Measurements from ENCODE around the gene ADAMTS3.

The ADAMTS3 gene

DNA sequence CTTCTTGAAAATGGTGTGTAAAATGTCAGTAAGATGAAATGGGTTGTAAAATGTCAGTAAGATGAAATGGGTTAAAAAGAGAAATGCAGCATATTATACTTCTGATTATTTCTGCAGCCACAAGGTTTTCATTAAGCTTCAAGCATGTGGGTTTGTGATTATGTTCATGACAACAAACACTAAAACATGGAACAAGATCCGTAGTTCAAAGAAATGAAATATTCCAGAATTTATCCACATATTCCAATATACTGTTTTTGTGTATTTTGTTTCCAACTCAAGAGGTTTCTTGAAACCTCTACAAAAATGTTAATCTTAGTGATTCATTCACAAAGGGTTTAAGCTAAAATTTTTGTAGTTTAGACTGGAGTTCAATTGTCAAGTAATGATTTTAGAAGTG is 84.0 kb downstream of the ADAMTS3 start:
- Histone ChIP-seq H3K4me1 (no peaks in the 10 kb centered on the region), H3K9me3 (no peaks in the 10 kb centered on the region), H3K27me3 (ENCODE audit: low read depth) (no peaks in the 10 kb centered on the region), H3K36me3 (replicated peaks) (no peaks in the 10 kb centered on the region), H3K4me3 (no peak overlapping the region)
- no peak for DNase-seq (ENCODE audit: low spot score in 2 of 2)
- in situ Hi-C loops (cut with MboI; ENCODE audit: low sequenced_read_pairs) = no loop called here

GRCh38 chr4:72473434-72473900 is 95.6 kb downstream of the ADAMTS3 start:
- DNase-seq (ENCODE audit: low spot score in 2 of 2) = no peak
- in situ Hi-C loops (cut with MboI; ENCODE audit: low sequenced_read_pairs) = loop anchor here (25.0 kb wide), 1 partner anchor 136 kb away; no protein-coding TSS in a partner anchor
- H3K4me1 ChIP-seq = no peaks in the 10 kb centered on the region
- H3K27me3 ChIP-seq (ENCODE audit: low read depth) = no peaks in the 10 kb centered on the region
- H3K36me3 ChIP-seq (replicated peaks) = no peaks in the 10 kb centered on the region
- no peak overlapping the region for H3K4me3 ChIP-seq
- no peaks in the 10 kb centered on the region for H3K9me3 ChIP-seq

DNA sequence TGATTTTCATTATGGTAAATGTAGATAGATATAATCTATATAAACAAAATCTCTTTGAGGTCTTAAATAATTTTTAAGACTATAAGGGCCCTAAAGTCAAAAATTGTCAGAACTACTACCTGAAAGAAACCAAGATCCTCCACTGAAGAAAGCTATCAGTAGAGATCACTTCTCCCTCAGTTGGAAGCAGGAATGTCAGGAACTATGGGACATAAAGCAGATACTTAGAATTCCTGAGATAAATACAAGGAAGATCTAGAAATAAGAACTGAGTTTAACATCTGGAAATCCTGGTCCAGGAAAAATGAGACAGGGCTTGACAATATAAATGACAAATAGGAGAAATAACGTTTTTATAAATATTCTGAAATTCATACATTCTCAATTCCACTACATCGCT is 97.2 kb downstream of the ADAMTS3 start:
- in situ Hi-C loops (cut with MboI; ENCODE audit: low sequenced_read_pairs) = loop anchor here (25.0 kb wide), 1 partner anchor 135 kb away; no protein-coding TSS in a partner anchor
- H3K9me3 ChIP-seq = no peaks in the 10 kb centered on the region
- no peaks in the 10 kb centered on the region for H3K4me1 ChIP-seq
- no peak for DNase-seq (ENCODE audit: low spot score in 2 of 2)
- no peak overlapping the region for H3K4me3 ChIP-seq
- no peaks in the 10 kb centered on the region for H3K36me3 ChIP-seq (replicated peaks)
- no peaks in the 10 kb centered on the region for H3K27me3 ChIP-seq (ENCODE audit: low read depth)

- in situ Hi-C loops (cut with MboI; ENCODE audit: low sequenced_read_pairs) = loop anchor here (25.0 kb wide), 1 partner anchor 132 kb away; no protein-coding TSS in a partner anchor
- Histone ChIP-seq H3K9me3 (no peaks in the 10 kb centered on the region), H3K36me3 (replicated peaks) (no peaks in the 10 kb centered on the region), H3K27me3 (ENCODE audit: low read depth) (no peaks in the 10 kb centered on the region), H3K4me1 (no peaks in the 10 kb centered on the region), H3K4me3 (no peak overlapping the region)
- DNase-seq (ENCODE audit: low spot score in 2 of 2) = peak in 1 of 2 experiments; percentile 21
Observed at GRCh38 chr4:72468904-72469502, 100.0 kb downstream of the ADAMTS3 start.

GRCh38 chr4:72467633-72468032 is 101.4 kb downstream of the ADAMTS3 start:
- no peaks in the 10 kb centered on the region for H3K36me3 ChIP-seq (replicated peaks)
- no peaks in the 10 kb centered on the region for H3K27me3 ChIP-seq (ENCODE audit: low read depth)
- in situ Hi-C loops (cut with MboI; ENCODE audit: low sequenced_read_pairs) = loop anchor here (25.0 kb wide), 1 partner anchor 130 kb away; no protein-coding TSS in a partner anchor

GRCh38 chr4:72463724-72464123 is 105.3 kb downstream of the ADAMTS3 start:
- H3K9me3 ChIP-seq = no peaks in the 10 kb centered on the region
- H3K4me3 ChIP-seq = no peak overlapping the region
- no peak for DNase-seq (ENCODE audit: low spot score in 2 of 2)
- no peaks in the 10 kb centered on the region for H3K4me1 ChIP-seq
- no peaks in the 10 kb centered on the region for H3K27me3 ChIP-seq (ENCODE audit: low read depth)
- H3K36me3 ChIP-seq (replicated peaks) = no peaks in the 10 kb centered on the region
- in situ Hi-C loops (cut with MboI; ENCODE audit: low sequenced_read_pairs) = loop anchor here (25.0 kb wide), 1 partner anchor 126 kb away; no protein-coding TSS in a partner anchor

More at GRCh38 chr4:72467633-72468032, 101.4 kb downstream of the ADAMTS3 start:
- Histone ChIP-seq H3K4me3 (no peak overlapping the region), H3K9me3 (no peaks in the 10 kb centered on the region), H3K4me1 (no peaks in the 10 kb centered on the region)
- DNase-seq (ENCODE audit: low spot score in 2 of 2) = no peak

- in situ Hi-C loops (cut with MboI; ENCODE audit: low sequenced_read_pairs) = loop anchor here (25.0 kb wide), 1 partner anchor 120 kb away; no protein-coding TSS in a partner anchor
- no peak for DNase-seq (ENCODE audit: low spot score in 2 of 2)
- Histone ChIP-seq H3K9me3 (no peaks in the 10 kb centered on the region), H3K4me3 (no peak overlapping the region), H3K4me1 (peaks cover 3% of the 10 kb centered on the region; the same call in 1 of the 2 replicates), H3K36me3 (replicated peaks) (no peaks in the 10 kb centered on the region), H3K27me3 (ENCODE audit: low read depth) (no peaks in the 10 kb centered on the region)
Observed at GRCh38 chr4:72457158-72457557, 111.9 kb downstream of the ADAMTS3 start.

DNA sequence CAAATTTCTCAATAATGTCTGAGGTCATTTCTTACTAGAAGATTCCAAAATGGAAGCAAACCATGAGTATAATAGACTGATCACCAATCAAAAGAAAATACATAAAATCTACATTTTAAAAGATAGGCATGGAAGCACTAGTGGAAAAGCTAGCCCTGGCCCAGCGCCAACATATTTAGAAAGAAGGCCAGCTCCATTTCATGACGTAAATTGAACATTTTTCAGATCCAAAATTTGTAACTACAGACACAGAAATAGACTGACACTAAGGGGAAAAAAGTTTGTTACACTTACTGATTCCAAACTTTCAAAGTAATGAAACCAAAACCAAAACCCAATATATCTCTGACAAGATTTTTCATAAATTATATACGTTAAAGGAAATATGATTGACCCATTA is 117.7 kb downstream of the ADAMTS3 start:
- H3K4me1 ChIP-seq = peaks cover under 1% of the 10 kb centered on the region; the same call in 1 of the 2 replicates
- in situ Hi-C loops (cut with MboI; ENCODE audit: low sequenced_read_pairs) = loop anchor here (25.0 kb wide), 1 partner anchor 114 kb away; no protein-coding TSS in a partner anchor
- no peaks in the 10 kb centered on the region for H3K27me3 ChIP-seq (ENCODE audit: low read depth)
- no peak overlapping the region for H3K4me3 ChIP-seq
- H3K36me3 ChIP-seq (replicated peaks) = no peaks in the 10 kb centered on the region
- peak in 1 of 2 experiments; percentile 10 for DNase-seq (ENCODE audit: low spot score in 2 of 2)
- no peaks in the 10 kb centered on the region for H3K9me3 ChIP-seq

DNA sequence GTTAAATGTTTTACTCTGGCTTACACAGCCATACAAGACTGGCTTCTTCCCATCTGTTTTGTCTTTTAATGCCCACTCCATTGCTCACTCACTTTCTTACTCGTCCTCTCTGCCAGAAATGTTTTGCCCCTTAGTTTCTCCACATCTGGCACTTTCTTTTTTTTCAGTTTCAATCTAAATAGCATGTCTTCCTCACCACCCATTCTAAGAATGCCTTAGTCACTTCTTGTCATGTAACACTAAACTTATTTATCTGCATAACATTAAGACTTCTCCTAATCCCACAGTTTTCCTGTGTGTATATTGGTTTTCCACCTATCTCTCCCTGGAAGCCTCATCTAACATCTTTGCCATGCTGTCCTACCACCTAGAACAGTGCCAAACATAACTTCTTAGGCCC is 119.3 kb downstream of the ADAMTS3 start:
- Histone ChIP-seq H3K36me3 (replicated peaks) (no peaks in the 10 kb centered on the region), H3K27me3 (ENCODE audit: low read depth) (no peaks in the 10 kb centered on the region), H3K4me3 (no peak overlapping the region), H3K9me3 (no peaks in the 10 kb centered on the region), H3K4me1 (no peaks in the 10 kb centered on the region)
- in situ Hi-C loops (cut with MboI; ENCODE audit: low sequenced_read_pairs) = loop anchor here (25.0 kb wide), 1 partner anchor 112 kb away; no protein-coding TSS in a partner anchor
- no peak for DNase-seq (ENCODE audit: low spot score in 2 of 2)

- Histone ChIP-seq H3K27me3 (ENCODE audit: low read depth) (no peaks in the 10 kb centered on the region), H3K36me3 (replicated peaks) (no peaks in the 10 kb centered on the region), H3K4me1 (no peaks in the 10 kb centered on the region), H3K9me3 (no peaks in the 10 kb centered on the region), H3K4me3 (no peak overlapping the region)
- in situ Hi-C loops (cut with MboI; ENCODE audit: low sequenced_read_pairs) = no loop called here
- DNase-seq (ENCODE audit: low spot score in 2 of 2) = no peak
Observed at GRCh38 chr4:72448231-72448630, 120.8 kb downstream of the ADAMTS3 start.

DNA sequence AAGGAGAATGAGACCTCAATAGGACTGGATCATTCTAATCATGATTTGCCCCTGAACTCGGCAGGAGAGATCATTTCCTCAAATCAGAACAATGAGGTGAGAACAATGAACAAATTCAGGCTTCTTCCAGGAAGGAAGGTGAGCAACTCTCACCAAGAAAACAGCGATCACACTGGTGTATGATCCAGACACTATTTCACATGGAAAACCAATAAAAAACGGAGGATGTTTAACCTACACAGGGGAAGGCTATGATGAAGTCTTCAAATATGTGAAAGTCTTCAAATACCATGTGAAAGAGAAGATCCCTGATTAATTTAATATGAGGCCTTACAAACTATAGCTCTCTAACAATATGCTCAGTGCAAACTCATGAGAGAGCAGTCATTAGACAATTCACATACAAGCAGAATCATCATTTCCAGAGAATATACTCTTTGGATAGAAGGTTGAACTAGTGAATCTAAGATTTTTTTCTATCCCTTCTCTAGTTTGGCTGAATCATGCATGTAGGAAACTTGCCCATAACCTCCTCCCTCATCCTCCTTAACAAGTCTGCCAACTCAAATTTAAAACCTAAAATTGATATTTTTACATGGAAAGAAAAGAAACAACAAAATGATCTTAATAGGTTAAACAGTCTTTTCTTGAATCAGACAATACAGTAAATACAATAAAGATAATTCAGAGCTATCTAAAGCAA is 122.5 kb downstream of the ADAMTS3 start:
- in situ Hi-C loops (cut with MboI; ENCODE audit: low sequenced_read_pairs) = no loop called here
- H3K27me3 ChIP-seq (ENCODE audit: low read depth) = no peaks in the 10 kb centered on the region
- no peaks in the 10 kb centered on the region for H3K36me3 ChIP-seq (replicated peaks)
- no peak overlapping the region for H3K4me3 ChIP-seq
- no peaks in the 10 kb centered on the region for H3K4me1 ChIP-seq
- DNase-seq (ENCODE audit: low spot score in 2 of 2) = no peak
- no peaks in the 10 kb centered on the region for H3K9me3 ChIP-seq

GRCh38 chr4:72444092-72444491 is 124.9 kb downstream of the ADAMTS3 start:
- in situ Hi-C loops (cut with MboI; ENCODE audit: low sequenced_read_pairs) = no loop called here
- H3K4me1 ChIP-seq = no peaks in the 10 kb centered on the region
- no peak overlapping the region for H3K4me3 ChIP-seq
- H3K27me3 ChIP-seq (ENCODE audit: low read depth) = no peaks in the 10 kb centered on the region
- no peaks in the 10 kb centered on the region for H3K36me3 ChIP-seq (replicated peaks)
- H3K9me3 ChIP-seq = no peaks in the 10 kb centered on the region
- no peak for DNase-seq (ENCODE audit: low spot score in 2 of 2)

DNA sequence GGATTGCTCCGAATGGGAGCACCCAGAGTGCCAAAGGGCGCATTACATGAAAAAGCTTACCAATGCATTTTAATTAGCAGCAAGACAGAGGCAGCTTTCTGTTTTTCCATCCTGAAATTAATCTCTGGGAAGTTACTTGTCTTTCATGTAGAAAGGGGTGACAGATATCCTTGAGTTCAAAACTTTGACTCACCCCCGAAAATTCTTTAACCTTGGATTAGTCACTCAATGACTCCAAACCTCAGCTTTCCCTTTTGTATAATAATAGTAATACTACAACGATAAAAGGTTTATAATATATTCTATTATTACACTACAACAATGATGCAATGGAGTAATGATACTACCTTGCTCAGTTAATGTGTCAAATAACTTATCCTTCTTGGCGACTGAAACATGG is 126.3 kb downstream of the ADAMTS3 start:
- DNase-seq (ENCODE audit: low spot score in 2 of 2) = no peak
- Histone ChIP-seq H3K4me3 (no peak overlapping the region), H3K9me3 (no peaks in the 10 kb centered on the region), H3K27me3 (ENCODE audit: low read depth) (no peaks in the 10 kb centered on the region), H3K4me1 (no peaks in the 10 kb centered on the region), H3K36me3 (replicated peaks) (no peaks in the 10 kb centered on the region)
- in situ Hi-C loops (cut with MboI; ENCODE audit: low sequenced_read_pairs) = no loop called here

GRCh38 chr4:72442147-72442546 is 126.9 kb downstream of the ADAMTS3 start:
- Histone ChIP-seq H3K4me3 (no peak overlapping the region), H3K27me3 (ENCODE audit: low read depth) (no peaks in the 10 kb centered on the region), H3K36me3 (replicated peaks) (no peaks in the 10 kb centered on the region), H3K4me1 (no peaks in the 10 kb centered on the region), H3K9me3 (no peaks in the 10 kb centered on the region)
- in situ Hi-C loops (cut with MboI; ENCODE audit: low sequenced_read_pairs) = no loop called here
- DNase-seq (ENCODE audit: low spot score in 2 of 2) = no peak

Data from HAP-1 (cell line).